GM19438 (cell line): ENCODE results near the gene RTKN2.
"Not testable (repeated sequence)": the region's sequence is repeated elsewhere in the genome, so short reads cannot be mapped to it uniquely, and the experiment has no call there.

Experiments used
- ATAC-seq: cut with Tn5 transposase; IDR thresholded peaks from one replicate; pipeline ENCODE4 v1.9.1; 2021; ENCODE audit warnings: low read depth; ENCODE audit not compliant: unreplicated experiment

RTKN2 gene

GRCh38 chr10:62261666-62262065 is 7.0 kb downstream of the RTKN2 start:
- ATAC-seq = no peak

- ATAC-seq = no peak
Measured at GRCh38 chr10:62259998-62260397, 8.6 kb downstream of the RTKN2 start.

- no peak for ATAC-seq
Measured at GRCh38 chr10:62259456-62259855, 9.2 kb downstream of the RTKN2 start.

GRCh38 chr10:62258926-62259325 is 9.7 kb downstream of the RTKN2 start:
- ATAC-seq = no peak

- no peak for ATAC-seq
Measured at GRCh38 chr10:62253704-62254103, 14.9 kb downstream of the RTKN2 start.

- ATAC-seq = no peak
Measured at GRCh38 chr10:62252051-62252450, 16.6 kb downstream of the RTKN2 start.

GRCh38 chr10:62250594-62251198 is 17.9 kb downstream of the RTKN2 start:
- ATAC-seq = no peak

- ATAC-seq = no peak
Measured at GRCh38 chr10:62249957-62250356, 18.7 kb downstream of the RTKN2 start.

GRCh38 chr10:62248465-62248864 is 20.2 kb downstream of the RTKN2 start:
- ATAC-seq = no peak

GRCh38 chr10:62244785-62245467 is 23.7 kb downstream of the RTKN2 start:
- peak; percentile 51 for ATAC-seq

- ATAC-seq = no peak
Measured at GRCh38 chr10:62244088-62244487, 24.6 kb downstream of the RTKN2 start.

- peak; percentile 49 for ATAC-seq
Measured at GRCh38 chr10:62243647-62243997, 25.0 kb downstream of the RTKN2 start.

- peak; percentile 85 for ATAC-seq
Measured at GRCh38 chr10:62242965-62243646, 25.5 kb downstream of the RTKN2 start.

- not testable (repeated sequence) for ATAC-seq
Measured at GRCh38 chr10:62241521-62241920, 27.1 kb downstream of the RTKN2 start.

- no peak for ATAC-seq
Measured at GRCh38 chr10:62239994-62240393, 28.6 kb downstream of the RTKN2 start.

- no peak for ATAC-seq
Measured at GRCh38 chr10:62238880-62239279, 29.8 kb downstream of the RTKN2 start.

- ATAC-seq = no peak
Measured at GRCh38 chr10:62237966-62238365, 30.7 kb downstream of the RTKN2 start.

GRCh38 chr10:62237506-62237905 is 31.1 kb downstream of the RTKN2 start:
- ATAC-seq = no peak

- no peak for ATAC-seq
Measured at GRCh38 chr10:62234077-62234605, 34.5 kb downstream of the RTKN2 start.

- ATAC-seq = no peak
Measured at GRCh38 chr10:62233356-62234076, 35.1 kb downstream of the RTKN2 start.

- no peak for ATAC-seq
Measured at GRCh38 chr10:62231805-62232204, 36.8 kb downstream of the RTKN2 start.
